ENCODE results near the gene POC1A.
A peak's percentile ranks its signal among the peaks of the same experiment; 100 is the strongest.

Gene POC1A

DNA sequence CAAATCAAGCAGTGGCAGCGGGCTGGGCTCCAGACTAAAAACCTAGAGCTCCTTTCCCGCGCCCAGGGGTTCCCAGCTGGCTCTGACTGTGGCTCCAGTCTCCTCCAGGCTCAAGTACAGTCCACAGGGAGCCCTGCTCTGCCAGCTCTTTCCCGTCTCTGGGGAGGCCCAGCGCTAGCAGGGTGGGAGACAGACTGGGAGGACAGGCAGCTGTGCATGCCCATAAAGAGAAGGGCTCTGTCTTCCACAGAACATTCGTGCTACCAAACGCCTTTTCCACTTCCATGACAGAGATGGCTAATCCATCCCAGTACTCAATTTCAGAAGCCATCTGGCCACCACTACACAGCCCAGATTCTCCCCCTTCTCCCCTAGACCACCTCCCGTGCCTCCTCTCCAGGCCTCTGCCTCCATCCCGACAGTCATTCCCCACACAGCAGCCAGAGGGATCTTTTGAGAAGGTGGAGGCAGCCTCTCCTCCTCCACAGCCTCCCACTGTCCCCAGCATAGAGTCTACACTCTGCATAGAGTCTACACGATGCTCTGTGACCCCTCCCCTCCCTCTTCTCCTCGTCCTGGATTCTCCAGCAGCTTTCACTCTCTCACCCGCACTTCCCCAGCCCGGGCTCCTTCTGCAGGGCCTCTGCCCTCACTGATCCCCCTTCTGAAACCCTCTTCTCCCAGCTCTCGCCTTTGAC, 91.0 kb downstream of the POC1A start:
- Histone ChIP-seq H3K27me3 (ENCODE audit: low read depth, low read length) (no peaks in the 10 kb centered on the region), H3K9me3 (ENCODE audit: insufficient read depth, low read length) (no peaks in the 10 kb centered on the region), H3K4me3 (ENCODE audit: low read length) (no peak overlapping the region), H2AFZ (ENCODE audit: low read depth, low read length) (no peak overlapping the region), H3K27ac (ENCODE audit: low read length) (no peak overlapping the region), H3K4me2 (ENCODE audit: low read length) (peak overlapping the region; percentile 51), H3K79me2 (ENCODE audit: low read length) (no peaks in the 10 kb centered on the region), H3K9ac (ENCODE audit: low read length) (no peak overlapping the region), H3K4me1 (ENCODE audit: low read length) (peaks cover 26% of the 10 kb centered on the region), H4K20me1 (ENCODE audit: insufficient read depth, low read length) (no peaks in the 10 kb centered on the region), H3K36me3 (replicated peaks; ENCODE audit: low read depth, low read length) (no peaks in the 10 kb centered on the region)
- no peak for TF ChIP-seq CTCF (IDR thresholded peaks at IDR 0.05; ENCODE audit: low read depth, low read length)
- no peak for TF ChIP-seq EZH2phosphoT487 (IDR thresholded peaks at IDR 0.05; ENCODE audit: low read depth)

GRCh38 chr3:52062505-52062904, 91.7 kb downstream of the POC1A start:
- no peak overlapping the region for H2AFZ ChIP-seq (ENCODE audit: low read depth, low read length)
- no peaks in the 10 kb centered on the region for H3K36me3 ChIP-seq (replicated peaks; ENCODE audit: low read depth, low read length)
- no peaks in the 10 kb centered on the region for H3K9me3 ChIP-seq (ENCODE audit: insufficient read depth, low read length)
- peak overlapping the region; percentile 17; the same call in 1 of the 2 replicates for H3K9ac ChIP-seq (ENCODE audit: low read length)
- peak overlapping the region; percentile 42 for H3K27ac ChIP-seq (ENCODE audit: low read length)
- H3K79me2 ChIP-seq (ENCODE audit: low read length): no peaks in the 10 kb centered on the region
- H3K4me1 ChIP-seq (ENCODE audit: low read length): peaks cover 32% of the 10 kb centered on the region
- H3K4me2 ChIP-seq (ENCODE audit: low read length): peak overlapping the region; percentile 51
- no peaks in the 10 kb centered on the region for H3K27me3 ChIP-seq (ENCODE audit: low read depth, low read length)
- no peaks in the 10 kb centered on the region for H4K20me1 ChIP-seq (ENCODE audit: insufficient read depth, low read length)
- TF ChIP-seq EZH2phosphoT487 (IDR thresholded peaks at IDR 0.05; ENCODE audit: low read depth) (no peak), CTCF (IDR thresholded peaks at IDR 0.05; ENCODE audit: low read depth, low read length) (no peak)
- peak overlapping the region; percentile 3; the same call in 1 of the 2 replicates for H3K4me3 ChIP-seq (ENCODE audit: low read length)

DNA sequence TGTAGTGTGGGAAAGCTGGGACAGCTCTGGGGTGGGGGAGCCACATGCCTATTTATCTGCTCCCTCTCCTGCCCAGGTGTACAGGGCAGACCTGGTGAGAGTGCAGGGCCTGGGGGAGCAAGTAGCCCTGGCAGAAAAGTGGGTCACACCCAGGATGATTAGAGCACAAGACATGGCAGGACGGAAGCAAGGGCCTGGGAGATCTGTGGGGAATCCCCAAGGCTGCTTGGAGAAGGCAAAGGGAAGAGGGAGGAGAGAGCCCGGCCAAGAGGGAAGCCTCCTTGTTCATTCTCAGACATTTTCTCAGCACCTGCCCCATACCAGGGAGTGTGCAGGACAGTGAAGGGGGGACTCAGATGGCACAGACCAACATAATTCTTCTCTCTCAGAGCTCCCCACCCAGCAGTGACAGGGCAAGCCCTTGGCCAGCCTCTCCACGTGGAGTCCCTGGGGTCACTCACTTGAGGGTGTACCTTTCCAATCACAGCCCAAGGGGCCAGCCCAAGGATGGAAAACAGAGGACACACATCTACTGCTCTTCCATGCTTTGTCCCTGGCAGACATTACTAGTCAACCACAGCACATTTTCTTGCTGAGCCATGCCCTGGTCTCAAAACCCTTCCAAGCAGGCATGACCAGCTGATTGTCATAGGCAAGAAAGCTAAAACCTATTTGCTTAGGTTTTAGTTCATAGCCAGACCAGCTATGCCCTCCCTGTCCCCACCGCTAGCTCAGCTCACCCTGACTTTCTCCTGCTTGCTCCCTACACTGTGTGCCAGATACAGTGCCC, 92.9 kb downstream of the POC1A start:
- no peaks in the 10 kb centered on the region for H3K27me3 ChIP-seq (ENCODE audit: low read depth, low read length)
- no peak overlapping the region for H3K4me3 ChIP-seq (ENCODE audit: low read length)
- H3K4me2 ChIP-seq (ENCODE audit: low read length): no peak overlapping the region
- H3K36me3 ChIP-seq (replicated peaks; ENCODE audit: low read depth, low read length): no peaks in the 10 kb centered on the region
- H3K9ac ChIP-seq (ENCODE audit: low read length): no peak overlapping the region
- H4K20me1 ChIP-seq (ENCODE audit: insufficient read depth, low read length): no peaks in the 10 kb centered on the region
- no peak overlapping the region for H2AFZ ChIP-seq (ENCODE audit: low read depth, low read length)
- no peaks in the 10 kb centered on the region for H3K79me2 ChIP-seq (ENCODE audit: low read length)
- H3K27ac ChIP-seq (ENCODE audit: low read length): no peak overlapping the region
- H3K4me1 ChIP-seq (ENCODE audit: low read length): peaks cover 32% of the 10 kb centered on the region
- H3K9me3 ChIP-seq (ENCODE audit: insufficient read depth, low read length): no peaks in the 10 kb centered on the region
- no peak for TF ChIP-seq EZH2phosphoT487 (IDR thresholded peaks at IDR 0.05; ENCODE audit: low read depth)
- no peak for TF ChIP-seq CTCF (IDR thresholded peaks at IDR 0.05; ENCODE audit: low read depth, low read length)

DNA sequence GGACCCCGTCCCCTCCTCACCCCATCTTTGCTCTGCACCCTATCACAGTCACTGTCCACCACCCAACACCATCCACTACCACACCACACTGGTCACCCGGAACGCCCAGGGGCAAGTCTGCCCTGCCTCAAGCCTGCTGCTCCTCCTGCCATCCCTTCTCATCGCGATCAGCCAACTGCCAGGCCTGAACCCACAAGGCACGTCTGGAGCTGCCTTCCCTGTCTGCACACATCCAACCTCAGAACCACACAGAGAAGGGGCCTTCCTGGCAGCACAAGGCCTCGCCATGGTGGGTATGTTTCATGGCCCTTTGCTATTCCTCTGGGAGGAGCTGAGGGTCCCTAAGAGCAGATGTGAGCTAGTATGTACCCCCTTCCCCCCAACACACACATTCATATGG, 94.4 kb downstream of the POC1A start:
- H3K4me3 ChIP-seq (ENCODE audit: low read length): no peak overlapping the region
- H3K4me1 ChIP-seq (ENCODE audit: low read length): peaks cover 33% of the 10 kb centered on the region
- no peaks in the 10 kb centered on the region for H4K20me1 ChIP-seq (ENCODE audit: insufficient read depth, low read length)
- H3K79me2 ChIP-seq (ENCODE audit: low read length): peaks cover 8% of the 10 kb centered on the region; the same call in 1 of the 2 replicates
- H3K9ac ChIP-seq (ENCODE audit: low read length): no peak overlapping the region
- no peak overlapping the region for H2AFZ ChIP-seq (ENCODE audit: low read depth, low read length)
- TF ChIP-seq CTCF (IDR thresholded peaks at IDR 0.05; ENCODE audit: low read depth, low read length) (no peak), EZH2phosphoT487 (IDR thresholded peaks at IDR 0.05; ENCODE audit: low read depth) (no peak)
- H3K27me3 ChIP-seq (ENCODE audit: low read depth, low read length): no peaks in the 10 kb centered on the region
- no peak overlapping the region for H3K27ac ChIP-seq (ENCODE audit: low read length)
- H3K9me3 ChIP-seq (ENCODE audit: insufficient read depth, low read length): no peaks in the 10 kb centered on the region
- H3K4me2 ChIP-seq (ENCODE audit: low read length): no peak overlapping the region
- H3K36me3 ChIP-seq (replicated peaks; ENCODE audit: low read depth, low read length): no peaks in the 10 kb centered on the region
